SK-N-SH (cell line): ENCODE measurements around the gene SMPD3.

ENCODE experiments used
- EZH2phosphoT487 ChIP-seq: fragments of 200-600 bp; sonication (generic); IDR thresholded peaks from 2 replicates; pipeline ENCODE4 v1.6.1; 2017; ENCODE audit warnings: low read depth, mixed run types, mild to moderate bottlenecking, antibody characterized with exemption, moderate library complexity, borderline replicate concordance
- POLR2AphosphoS5 ChIP-seq: IDR thresholded peaks from 2 replicates; pipeline ENCODE4 v1.6.1; 2012; ENCODE audit warnings: low read depth, low read length
- RFX5 ChIP-seq: IDR thresholded peaks from 2 replicates; pipeline ENCODE4 v1.6.1; 2012; ENCODE audit warnings: mild to moderate bottlenecking, improper control_type of control experiment, low read length
- YY1 ChIP-seq: IDR thresholded peaks from 2 replicates; pipeline ENCODE4 v1.4.0; 2012; ENCODE audit warnings: low read depth, mild to moderate bottlenecking
- TF ChIP-seq, protein P1 (sequence below): IDR thresholded peaks from 2 replicates; pipeline ENCODE4 v1.4.0; 2012; ENCODE audit warnings: low read depth
- TF ChIP-seq, protein P2 (sequence below): fragments of 200-600 bp; sonication (generic); IDR thresholded peaks from 2 replicates; pipeline ENCODE4 v1.6.1; 2017; ENCODE audit warnings: antibody characterized with exemption, mild to moderate bottlenecking, moderate library complexity
- TF ChIP-seq, protein P3 (sequence below): IDR thresholded peaks from 2 replicates; pipeline ENCODE4; 2012

DNA sequence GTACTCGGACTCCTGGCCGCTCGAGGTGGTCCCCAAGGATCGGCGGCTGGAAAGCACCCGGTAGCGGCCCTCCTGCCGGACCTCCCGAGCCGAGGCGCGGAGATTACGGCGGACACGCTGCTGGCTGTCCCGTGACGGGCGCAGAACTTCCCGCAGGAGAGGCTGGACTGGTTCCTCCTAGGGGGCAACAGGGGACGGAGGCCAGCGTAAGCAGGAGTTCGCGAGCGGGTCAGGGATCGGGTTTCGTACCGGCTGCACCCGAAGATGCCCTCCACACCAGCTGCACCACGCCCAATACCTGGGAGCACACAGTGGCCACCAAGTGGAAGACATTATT is 137.9 kb downstream of the SMPD3 start:
- TF ChIP-seq, protein P1, sequence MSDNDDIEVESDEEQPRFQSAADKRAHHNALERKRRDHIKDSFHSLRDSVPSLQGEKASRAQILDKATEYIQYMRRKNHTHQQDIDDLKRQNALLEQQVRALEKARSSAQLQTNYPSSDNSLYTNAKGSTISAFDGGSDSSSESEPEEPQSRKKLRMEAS = no peak
- TF ChIP-seq, protein P2, sequence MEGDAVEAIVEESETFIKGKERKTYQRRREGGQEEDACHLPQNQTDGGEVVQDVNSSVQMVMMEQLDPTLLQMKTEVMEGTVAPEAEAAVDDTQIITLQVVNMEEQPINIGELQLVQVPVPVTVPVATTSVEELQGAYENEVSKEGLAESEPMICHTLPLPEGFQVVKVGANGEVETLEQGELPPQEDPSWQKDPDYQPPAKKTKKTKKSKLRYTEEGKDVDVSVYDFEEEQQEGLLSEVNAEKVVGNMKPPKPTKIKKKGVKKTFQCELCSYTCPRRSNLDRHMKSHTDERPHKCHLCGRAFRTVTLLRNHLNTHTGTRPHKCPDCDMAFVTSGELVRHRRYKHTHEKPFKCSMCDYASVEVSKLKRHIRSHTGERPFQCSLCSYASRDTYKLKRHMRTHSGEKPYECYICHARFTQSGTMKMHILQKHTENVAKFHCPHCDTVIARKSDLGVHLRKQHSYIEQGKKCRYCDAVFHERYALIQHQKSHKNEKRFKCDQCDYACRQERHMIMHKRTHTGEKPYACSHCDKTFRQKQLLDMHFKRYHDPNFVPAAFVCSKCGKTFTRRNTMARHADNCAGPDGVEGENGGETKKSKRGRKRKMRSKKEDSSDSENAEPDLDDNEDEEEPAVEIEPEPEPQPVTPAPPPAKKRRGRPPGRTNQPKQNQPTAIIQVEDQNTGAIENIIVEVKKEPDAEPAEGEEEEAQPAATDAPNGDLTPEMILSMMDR = no peak
- no peak for TF ChIP-seq POLR2AphosphoS5
- TF ChIP-seq RFX5 = no peak
- TF ChIP-seq EZH2phosphoT487 = no peak
- TF ChIP-seq, protein P3, sequence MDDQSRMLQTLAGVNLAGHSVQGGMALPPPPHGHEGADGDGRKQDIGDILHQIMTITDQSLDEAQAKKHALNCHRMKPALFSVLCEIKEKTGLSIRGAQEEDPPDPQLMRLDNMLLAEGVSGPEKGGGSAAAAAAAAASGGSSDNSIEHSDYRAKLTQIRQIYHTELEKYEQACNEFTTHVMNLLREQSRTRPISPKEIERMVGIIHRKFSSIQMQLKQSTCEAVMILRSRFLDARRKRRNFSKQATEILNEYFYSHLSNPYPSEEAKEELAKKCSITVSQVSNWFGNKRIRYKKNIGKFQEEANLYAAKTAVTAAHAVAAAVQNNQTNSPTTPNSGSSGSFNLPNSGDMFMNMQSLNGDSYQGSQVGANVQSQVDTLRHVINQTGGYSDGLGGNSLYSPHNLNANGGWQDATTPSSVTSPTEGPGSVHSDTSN = no peak
- no peak for TF ChIP-seq YY1
